ENCODE measurements around the gene KREMEN1. TPM values are rescaled to one million over a fixed set of nuclear protein-coding genes. Genes with fewer than 3 reads are reported as not detected.

Gene KREMEN1
- total and polyA plus RNA-seq, 10 of the 15 experiments (the other 5 are each of a cell fraction or from before 2014, with no cell fraction given) = 0.10 to 2.5 (median 0.20) TPM; not detected in 1

GRCh38 chr22:29125443-29125778, 52.6 kb downstream of the KREMEN1 start (continued):
- TF ChIP-seq STAT3 (IDR thresholded peaks at IDR 0.05; ENCODE audit: low read depth, low read length) = no peak
- no peak for TF ChIP-seq NBN (IDR thresholded peaks at IDR 0.05)
- no peak for TF ChIP-seq SMAD1 (IDR thresholded peaks at IDR 0.05; ENCODE audit: low read depth, partially characterized antibody)

- H3K27ac ChIP-seq (ENCODE audit: control insufficient read depth, insufficient read depth) = no peak overlapping the region
- no peak overlapping the region for H3K4me2 ChIP-seq (ENCODE audit: control insufficient read depth, insufficient read depth)
- H3K79me2 ChIP-seq (ENCODE audit: control insufficient read depth, insufficient read depth, low read length) = no peaks in the 10 kb centered on the region
- H3K9me3 ChIP-seq (replicated peaks; ENCODE audit: control insufficient read depth, insufficient read depth, low read length) = no peaks in the 10 kb centered on the region
- 50% methylated on average over 5 of the region's 5 CpGs for WGBS (ENCODE audit: insufficient coverage, insufficient replicate concordance, low lambda C conversion rate, missing lambda C conversion rate)
- no peaks in the 10 kb centered on the region for H3K36me3 ChIP-seq (ENCODE audit: control insufficient read depth in 2 of 2, insufficient read depth in 2 of 2, low read length in 1 of 2)
- no peak overlapping the region for H2AFZ ChIP-seq (ENCODE audit: control insufficient read depth, low read depth, low read length)
- FAIRE-seq (no peak), ATAC-seq (no peak), DNase-seq (ENCODE audit: low read depth, low spot score) (no peak)
- BruUV-seq (replicated peaks) = no TSS peak
- CTCF ChIA-PET = interaction anchor here (0.6 to 0.9 kb wide), 2 partner anchors 25 to 55 kb away, joined by 3 to 5 read pairs; no protein-coding TSS in a partner anchor
- intact Hi-C loops (cut with micrococcal nuclease; ENCODE audit: unreplicated experiment) (no loop called here), in situ Hi-C loops (cut with MboI) (no loop called here)
- no peak overlapping the region for H3K4me3 ChIP-seq
- SMC1A ChIA-PET (ENCODE audit: uncharacterized antibody, unreplicated experiment) = interaction anchor here (1.2 kb wide), 1 partner anchor 28 kb away, joined by 3 read pairs; no protein-coding TSS in a partner anchor
- H4K20me1 ChIP-seq (ENCODE audit: control insufficient read depth, insufficient read depth) = no peaks in the 10 kb centered on the region
- no peaks in the 10 kb centered on the region for H3K4me1 ChIP-seq (ENCODE audit: control insufficient read depth, insufficient read depth, low read length)
- POLR2A ChIA-PET = interaction anchor here (0.6 kb wide), 1 partner anchor 228 kb away, joined by 3 read pairs; no protein-coding TSS in a partner anchor
- RAD21 ChIA-PET (ENCODE audit: unreplicated experiment) = no interaction called here
- no peaks in the 10 kb centered on the region; a peak in 1 of 4 replicates for H3K27me3 ChIP-seq (replicated peaks in 1 of 2; ENCODE audit: control insufficient read depth in 2 of 2, insufficient read depth in 2 of 2, low read length in 1 of 2)
- no peak overlapping the region for H3K9ac ChIP-seq (ENCODE audit: control insufficient read depth, insufficient read depth, low read length)
- TF ChIP-seq IKZF2 (IDR thresholded peaks at IDR 0.05) = no peak
- TF ChIP-seq SUZ12 (IDR thresholded peaks at IDR 0.05; ENCODE audit: unreplicated experiment) = no peak
- TF ChIP-seq KLF5 (IDR thresholded peaks at IDR 0.05; ENCODE audit: partially characterized antibody) = no peak
- TF ChIP-seq MEF2B (IDR thresholded peaks at IDR 0.05; ENCODE audit: partially characterized antibody, poor library complexity, severe bottlenecking) = no peak
- no peak for TF ChIP-seq SPI1 (IDR thresholded peaks at IDR 0.05; ENCODE audit: borderline replicate concordance, insufficient read depth, low read depth, low read length)
- no peak for TF ChIP-seq CEBPB (IDR thresholded peaks at IDR 0.05; ENCODE audit: borderline replicate concordance in 1 of 2, low read depth in 2 of 2, low read length in 2 of 2)
- no peak for TF ChIP-seq NBN (IDR thresholded peaks at IDR 0.05)
- no peak for TF ChIP-seq NFYA (IDR thresholded peaks at IDR 0.05; ENCODE audit: borderline replicate concordance, low read depth, low read length)
- no peak for TF ChIP-seq POLR2AphosphoS2 (IDR thresholded peaks at IDR 0.05; ENCODE audit: low read depth, low read length)
- TF ChIP-seq RAD21 (IDR thresholded peaks at IDR 0.05; ENCODE audit: insufficient read depth, low read depth, low read length) = no peak
- no peak for TF ChIP-seq PBX3 (IDR thresholded peaks at IDR 0.05; ENCODE audit: insufficient replicate concordance, low read depth, low read length)
- TF ChIP-seq, protein P1, sequence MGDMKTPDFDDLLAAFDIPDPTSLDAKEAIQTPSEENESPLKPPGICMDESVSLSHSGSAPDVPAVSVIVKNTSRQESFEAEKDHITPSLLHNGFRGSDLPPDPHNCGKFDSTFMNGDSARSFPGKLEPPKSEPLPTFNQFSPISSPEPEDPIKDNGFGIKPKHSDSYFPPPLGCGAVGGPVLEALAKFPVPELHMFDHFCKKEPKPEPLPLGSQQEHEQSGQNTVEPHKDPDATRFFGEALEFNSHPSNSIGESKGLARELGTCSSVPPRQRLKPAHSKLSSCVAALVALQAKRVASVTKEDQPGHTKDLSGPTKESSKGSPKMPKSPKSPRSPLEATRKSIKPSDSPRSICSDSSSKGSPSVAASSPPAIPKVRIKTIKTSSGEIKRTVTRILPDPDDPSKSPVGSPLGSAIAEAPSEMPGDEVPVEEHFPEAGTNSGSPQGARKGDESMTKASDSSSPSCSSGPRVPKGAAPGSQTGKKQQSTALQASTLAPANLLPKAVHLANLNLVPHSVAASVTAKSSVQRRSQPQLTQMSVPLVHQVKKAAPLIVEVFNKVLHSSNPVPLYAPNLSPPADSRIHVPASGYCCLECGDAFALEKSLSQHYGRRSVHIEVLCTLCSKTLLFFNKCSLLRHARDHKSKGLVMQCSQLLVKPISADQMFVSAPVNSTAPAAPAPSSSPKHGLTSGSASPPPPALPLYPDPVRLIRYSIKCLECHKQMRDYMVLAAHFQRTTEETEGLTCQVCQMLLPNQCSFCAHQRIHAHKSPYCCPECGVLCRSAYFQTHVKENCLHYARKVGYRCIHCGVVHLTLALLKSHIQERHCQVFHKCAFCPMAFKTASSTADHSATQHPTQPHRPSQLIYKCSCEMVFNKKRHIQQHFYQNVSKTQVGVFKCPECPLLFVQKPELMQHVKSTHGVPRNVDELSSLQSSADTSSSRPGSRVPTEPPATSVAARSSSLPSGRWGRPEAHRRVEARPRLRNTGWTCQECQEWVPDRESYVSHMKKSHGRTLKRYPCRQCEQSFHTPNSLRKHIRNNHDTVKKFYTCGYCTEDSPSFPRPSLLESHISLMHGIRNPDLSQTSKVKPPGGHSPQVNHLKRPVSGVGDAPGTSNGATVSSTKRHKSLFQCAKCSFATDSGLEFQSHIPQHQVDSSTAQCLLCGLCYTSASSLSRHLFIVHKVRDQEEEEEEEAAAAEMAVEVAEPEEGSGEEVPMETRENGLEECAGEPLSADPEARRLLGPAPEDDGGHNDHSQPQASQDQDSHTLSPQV (IDR thresholded peaks at IDR 0.05) = no peak
Observed at GRCh38 chr22:29125844-29126243, 53.0 kb downstream of the KREMEN1 start.
